K562 (cell line): ENCODE data around the gene SKOR1. TPM values are rescaled to one million over a fixed set of nuclear protein-coding genes. Genes with fewer than 3 reads are reported as not detected.

Experiments
- CCAR2 ChIP-seq: fragments of 200-400 bp; formaldehyde crosslinking; IDR thresholded peaks from 2 replicates; pipeline ENCODE4 v1.6.1; 2017; ENCODE audit warnings: mild to moderate bottlenecking, low read depth, low read length
- CEBPG ChIP-seq, 3 experiments: fragments of 200-800 bp in 1 of 3; sonication (Bioruptor generic) in 1 of 3; sonication (generic) in 1 of 3; formaldehyde crosslinking in 1 of 3; IDR thresholded peaks in 2 of 3; conservative IDR thresholded peaks in 1 of 3; 2 replicates each; pipeline versions ENCODE4 v1.6.1 to v1.8.0; 2016 to 2022; ENCODE audit warnings: missing compliant biosample characterization in 2 of 3, missing genetic modification characterization in 2 of 3, mild to moderate bottlenecking in 1 of 3, missing genetic modification reagents in 1 of 3
- CHD1 ChIP-seq: fragments of 200-600 bp; sonication (generic); IDR thresholded peaks from one replicate; pipeline ENCODE4 v1.6.1; 2012; ENCODE audit warnings: mild to moderate bottlenecking, moderate library complexity, low read length, inconsistent platforms
- DACH1 ChIP-seq: fragments of 450-650 bp; IDR thresholded peaks from 2 replicates; pipeline ENCODE4 v1.6.1; 2018; ENCODE audit not compliant: partially characterized antibody
- EWSR1 ChIP-seq: fragments of 450-650 bp; IDR thresholded peaks from 2 replicates; pipeline ENCODE4 v1.6.1; 2018; ENCODE audit warnings: borderline replicate concordance, mild to moderate bottlenecking, low read depth, moderate library complexity; ENCODE audit not compliant: partially characterized antibody
- L3MBTL2 ChIP-seq: fragments of 450-650 bp; IDR thresholded peaks from 2 replicates; pipeline ENCODE4 v1.6.1; 2016; ENCODE audit warnings: mild to moderate bottlenecking, moderate library complexity
- MCM7 ChIP-seq, 2 experiments: fragments of 450-650 bp; IDR thresholded peaks; 2 replicates each; pipeline ENCODE4 v1.6.1; 2016 to 2018
- MEIS2 ChIP-seq: fragments of 450-650 bp; IDR thresholded peaks from 2 replicates; pipeline ENCODE4 v1.6.1; 2014; ENCODE audit warnings: mild to moderate bottlenecking; ENCODE audit not compliant: partially characterized antibody
- NCOA4 ChIP-seq: fragments of 450-650 bp; IDR thresholded peaks from 2 replicates; pipeline ENCODE4 v1.6.1; 2018; ENCODE audit warnings: mild to moderate bottlenecking; ENCODE audit not compliant: partially characterized antibody
- NONO ChIP-seq, 2 experiments: fragments of 200-400 bp in 1 of 2; fragments of 450-650 bp in 1 of 2; formaldehyde crosslinking in 1 of 2; IDR thresholded peaks; 2 replicates each; pipeline ENCODE4 v1.6.1; 2017; ENCODE audit warnings: low read depth in 2 of 2, mild to moderate bottlenecking in 2 of 2, moderate library complexity in 2 of 2, low read length in 1 of 2
- PHB ChIP-seq: fragments of 250-450 bp; sonication (Bioruptor Pico); IDR thresholded peaks from 2 replicates; pipeline ENCODE4 v1.5.0; 2021
- POLR2H ChIP-seq: IDR thresholded peaks from 2 replicates; pipeline ENCODE4 v1.6.1; 2016; ENCODE audit warnings: missing genetic modification characterization, low read depth, mild to moderate bottlenecking, control low read depth, missing compliant biosample characterization, moderate library complexity
- SMAD4 ChIP-seq: fragments of 250-450 bp; sonication (Bioruptor Pico); conservative IDR thresholded peaks from 2 replicates; pipeline ENCODE4 v1.8.0; 2021; ENCODE audit warnings: inconsistent platforms, mild to moderate bottlenecking, moderate library complexity
- TAL1 ChIP-seq: fragments of 450-650 bp; IDR thresholded peaks from 2 replicates; pipeline ENCODE4 v1.6.1; 2016; ENCODE audit warnings: mild to moderate bottlenecking
- TOE1 ChIP-seq, 2 experiments: fragments of 450-650 bp in 1 of 2; sonication (generic) in 1 of 2; formaldehyde crosslinking in 1 of 2; IDR thresholded peaks; 2 replicates each; pipeline versions ENCODE4 v1.7.1 to v1.8.0; 2016 to 2022; ENCODE audit warnings: borderline replicate concordance in 2 of 2, mild to moderate bottlenecking in 2 of 2, antibody characterized with exemption in 1 of 2, inconsistent platforms in 1 of 2, low read depth in 1 of 2, missing genetic modification reagents in 1 of 2, moderate library complexity in 1 of 2
- ZNF124 ChIP-seq: sonication (generic); formaldehyde crosslinking; IDR thresholded peaks from 2 replicates; pipeline ENCODE4 v1.8.1; 2022; ENCODE audit warnings: missing genetic modification reagents
- ZNF217 ChIP-seq: sonication (generic); formaldehyde crosslinking; IDR thresholded peaks from 2 replicates; pipeline ENCODE4 v1.8.0; 2022; ENCODE audit warnings: mild to moderate bottlenecking, missing genetic modification reagents
- ZNF3 ChIP-seq: fragments of 250-450 bp; sonication (Bioruptor Pico); IDR thresholded peaks from 2 replicates; pipeline ENCODE4 v1.5.0; 2021; ENCODE audit warnings: mild to moderate bottlenecking, moderate library complexity
- ZNF324 ChIP-seq: fragments of 250-450 bp; sonication (Bioruptor Pico); IDR thresholded peaks from 2 replicates; pipeline ENCODE4 v1.4.0; 2020; ENCODE audit warnings: mild to moderate bottlenecking
- ZNF384 ChIP-seq: IDR thresholded peaks from 2 replicates; pipeline ENCODE4 v1.6.1; 2012; ENCODE audit warnings: low read depth, low read length, improper control_type of control experiment
- ZNF707 ChIP-seq: fragments of 250-450 bp; sonication (Bioruptor Pico); conservative IDR thresholded peaks from 2 replicates; pipeline ENCODE4 v1.8.0; 2022; ENCODE audit warnings: inconsistent platforms, mild to moderate bottlenecking, moderate library complexity
- ZNF77 ChIP-seq: fragments of 250-450 bp; sonication (Bioruptor Pico); IDR thresholded peaks from 2 replicates; pipeline ENCODE4 v1.5.0; 2020
- polyA plus RNA-seq, 8 experiments: library from polyadenylated mRNA; depleted of rRNA in 4 of 8; stranded (reverse) in 5 of 8; unstranded in 3 of 8; fragments of >200 nt; fragmentation: Nextera tagmentation in 2 of 8; fragmentation: Illumina TruSeq in 1 of 8; extraction: Ambion mirVana in 2 of 8; extraction: Trizol in 1 of 8; gene quantifications; 2 replicates each; pipeline versions ENCODE4 v1.2.1 to v1.2.3, GENCODE V29; 2011 to 2014; ENCODE audit warnings: inconsistent platforms in 1 of 8, missing spikeins in 1 of 8
- total RNA-seq, 7 experiments: library from RNA; depleted of rRNA in 6 of 7; stranded (reverse); fragments of >200 nt in 6 of 7; fragmentation: Illumina TruSeq in 2 of 7; extraction: Trizol in 2 of 7; gene quantifications; 2 replicates each; pipeline versions ENCODE4 v1.2.1 to v1.2.3, GENCODE V29; 2011 to 2021; ENCODE audit warnings: low replicate concordance in 1 of 7
- TF ChIP-seq, protein P1 (sequence below), 2 experiments: fragments of 450-650 bp in 1 of 2; sonication (generic) in 1 of 2; formaldehyde crosslinking in 1 of 2; IDR thresholded peaks in 1 of 2; conservative IDR thresholded peaks in 1 of 2; 2 replicates each; pipeline versions ENCODE4 v1.6.1 to v1.8.1; 2016 to 2023; ENCODE audit warnings: mild to moderate bottlenecking in 2 of 2, moderate library complexity in 2 of 2, inconsistent platforms in 1 of 2, missing genetic modification reagents in 1 of 2
- TF ChIP-seq, protein P2 (sequence below): fragments of 250-450 bp; sonication (Bioruptor Pico); IDR thresholded peaks from 2 replicates; pipeline ENCODE4 v1.8.0; 2022; ENCODE audit warnings: inconsistent platforms, mild to moderate bottlenecking, moderate library complexity, borderline replicate concordance
- TF ChIP-seq, protein P3 (sequence below): fragments of 250-450 bp; sonication (Bioruptor Pico); IDR thresholded peaks from 2 replicates; pipeline ENCODE4 v1.4.0; 2020; ENCODE audit warnings: mild to moderate bottlenecking, moderate library complexity

SKOR1 gene
- total and polyA plus RNA-seq, 9 of the 15 experiments (the other 6 are each of a cell fraction or from before 2014, with no cell fraction given), result 0.04 to 0.41 (median 0.09) TPM; not detected in 3

DNA sequence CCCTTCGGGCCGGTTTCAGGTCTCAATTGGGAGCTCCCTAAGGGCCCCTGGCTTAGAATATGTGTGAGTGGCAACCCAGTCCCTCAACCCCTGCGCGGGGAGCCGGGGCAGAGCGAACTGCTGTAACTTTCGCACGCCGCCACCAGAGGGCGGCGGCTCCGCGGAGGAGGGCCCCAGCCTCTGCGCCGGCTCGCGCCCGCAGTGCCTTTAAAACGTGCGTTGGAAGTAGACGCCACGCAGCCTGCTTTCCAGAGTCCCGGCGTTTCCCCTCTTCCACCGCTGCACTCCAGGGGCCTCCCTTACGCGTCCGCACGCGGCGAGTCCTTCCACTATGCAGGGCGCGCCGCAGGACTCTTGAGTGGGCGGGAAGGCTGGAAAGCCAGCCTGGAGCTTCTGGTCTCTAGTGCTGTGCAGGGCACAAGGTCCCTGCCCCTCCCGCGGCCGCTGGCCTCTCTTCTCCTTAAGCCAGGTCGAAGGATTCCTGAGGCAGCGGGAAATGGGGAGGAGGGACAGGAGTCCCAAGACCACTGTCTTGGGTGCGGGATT is 38.2 kb downstream of the SKOR1 start (continued):
- TF ChIP-seq, protein P1, sequence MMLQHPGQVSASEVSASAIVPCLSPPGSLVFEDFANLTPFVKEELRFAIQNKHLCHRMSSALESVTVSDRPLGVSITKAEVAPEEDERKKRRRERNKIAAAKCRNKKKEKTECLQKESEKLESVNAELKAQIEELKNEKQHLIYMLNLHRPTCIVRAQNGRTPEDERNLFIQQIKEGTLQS (IDR thresholded peaks at IDR 0.05), result no peak
- TF ChIP-seq, protein P1 (CRISPR knock-in tag; conservative IDR thresholded peaks at IDR 0.05), result no peak; the same call in 1 of the 2 replicates
- TF ChIP-seq PHB, result no peak
- peak in 1 of 2 experiments; percentile 58; a peak in 1 of 4 replicates for TF ChIP-seq NONO (IDR thresholded peaks at IDR 0.05; ENCODE audit: low read depth in 2 of 2, low read length in 1 of 2)
- TF ChIP-seq SMAD4, result peak; percentile 82
- no peak for TF ChIP-seq ZNF3 (CRISPR knock-in tag)
- TF ChIP-seq ZNF217 (CRISPR knock-in tag), result no peak
- no peak for TF ChIP-seq ZNF77 (CRISPR knock-in tag)
- TF ChIP-seq L3MBTL2, result peak; percentile 92
- no peak for TF ChIP-seq ZNF124 (CRISPR knock-in tag)
- TF ChIP-seq EWSR1, result no peak
- TF ChIP-seq TAL1, result no peak
- 0 out of 2 replicates have a peak, but pooled peaks have one; percentile 27 for TF ChIP-seq ZNF384
- no peak for TF ChIP-seq CEBPG (CRISPR knock-in tag; IDR thresholded peaks at IDR 0.05)
- TF ChIP-seq CEBPG (tag; conservative IDR thresholded peaks at IDR 0.05 in 1 of 2, IDR thresholded peaks at IDR 0.05 in 1 of 2), result no peak
- no peak for TF ChIP-seq MCM7 (IDR thresholded peaks at IDR 0.05)
- TF ChIP-seq DACH1, result no peak
- TF ChIP-seq MEIS2, result no peak
- TF ChIP-seq ZNF324 (CRISPR knock-in tag), result no peak
- TF ChIP-seq, protein P2, sequence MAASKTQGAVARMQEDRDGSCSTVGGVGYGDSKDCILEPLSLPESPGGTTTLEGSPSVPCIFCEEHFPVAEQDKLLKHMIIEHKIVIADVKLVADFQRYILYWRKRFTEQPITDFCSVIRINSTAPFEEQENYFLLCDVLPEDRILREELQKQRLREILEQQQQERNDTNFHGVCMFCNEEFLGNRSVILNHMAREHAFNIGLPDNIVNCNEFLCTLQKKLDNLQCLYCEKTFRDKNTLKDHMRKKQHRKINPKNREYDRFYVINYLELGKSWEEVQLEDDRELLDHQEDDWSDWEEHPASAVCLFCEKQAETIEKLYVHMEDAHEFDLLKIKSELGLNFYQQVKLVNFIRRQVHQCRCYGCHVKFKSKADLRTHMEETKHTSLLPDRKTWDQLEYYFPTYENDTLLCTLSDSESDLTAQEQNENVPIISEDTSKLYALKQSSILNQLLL (CRISPR knock-in tag), result no peak
- no peak for TF ChIP-seq CHD1
- peak; percentile 43; the same call in 1 of the 2 replicates for TF ChIP-seq TOE1 (IDR thresholded peaks at IDR 0.05; ENCODE audit: borderline replicate concordance)
- no peak for TF ChIP-seq TOE1 (CRISPR knock-in tag; IDR thresholded peaks at IDR 0.05; ENCODE audit: borderline replicate concordance, low read depth)
- no peak for TF ChIP-seq POLR2H
- TF ChIP-seq CCAR2, result no peak
- TF ChIP-seq, protein P3, sequence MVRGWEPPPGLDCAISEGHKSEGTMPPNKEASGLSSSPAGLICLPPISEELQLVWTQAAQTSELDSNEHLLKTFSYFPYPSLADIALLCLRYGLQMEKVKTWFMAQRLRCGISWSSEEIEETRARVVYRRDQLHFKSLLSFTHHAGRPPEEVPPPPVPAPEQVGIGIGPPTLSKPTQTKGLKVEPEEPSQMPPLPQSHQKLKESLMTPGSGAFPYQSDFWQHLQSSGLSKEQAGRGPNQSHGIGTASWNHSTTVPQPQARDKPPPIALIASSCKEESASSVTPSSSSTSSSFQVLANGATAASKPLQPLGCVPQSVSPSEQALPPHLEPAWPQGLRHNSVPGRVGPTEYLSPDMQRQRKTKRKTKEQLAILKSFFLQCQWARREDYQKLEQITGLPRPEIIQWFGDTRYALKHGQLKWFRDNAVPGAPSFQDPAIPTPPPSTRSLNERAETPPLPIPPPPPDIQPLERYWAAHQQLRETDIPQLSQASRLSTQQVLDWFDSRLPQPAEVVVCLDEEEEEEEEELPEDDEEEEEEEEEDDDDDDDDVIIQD (CRISPR knock-in tag), result no peak
- TF ChIP-seq ZNF707 (CRISPR knock-in tag), result no peak
- no peak for TF ChIP-seq NCOA4
